Activated naive CD4-positive, alpha-beta T cell treated with anti-CD3 and anti-CD28 coated beads, Interleukin-2, amount 50 U/mL, for 24 hours (primary cell): Measurements from ENCODE around the gene RUNX1.

Experiments
- H3K27ac Mint-ChIP-seq: one replicate; pipeline ENCODE4 v1.8.0; 2021; ENCODE audit warnings: mild to moderate bottlenecking, mixed read lengths
- H3K27me3 Mint-ChIP-seq: one replicate; pipeline ENCODE4 v1.8.0; 2021; ENCODE audit warnings: mixed read lengths
- H3K36me3 Mint-ChIP-seq: one replicate; pipeline ENCODE4 v1.8.0; 2021; ENCODE audit warnings: mixed read lengths
- H3K4me1 Mint-ChIP-seq: one replicate; pipeline ENCODE4 v1.8.0; 2021; ENCODE audit warnings: mixed read lengths
- H3K4me3 Mint-ChIP-seq: one replicate; pipeline ENCODE4 v1.8.0; 2021; ENCODE audit warnings: mild to moderate bottlenecking, mixed read lengths
- H3K9me3 Mint-ChIP-seq: one replicate; pipeline ENCODE4 v1.8.0; 2021; ENCODE audit warnings: mixed read lengths

The RUNX1 gene

DNA sequence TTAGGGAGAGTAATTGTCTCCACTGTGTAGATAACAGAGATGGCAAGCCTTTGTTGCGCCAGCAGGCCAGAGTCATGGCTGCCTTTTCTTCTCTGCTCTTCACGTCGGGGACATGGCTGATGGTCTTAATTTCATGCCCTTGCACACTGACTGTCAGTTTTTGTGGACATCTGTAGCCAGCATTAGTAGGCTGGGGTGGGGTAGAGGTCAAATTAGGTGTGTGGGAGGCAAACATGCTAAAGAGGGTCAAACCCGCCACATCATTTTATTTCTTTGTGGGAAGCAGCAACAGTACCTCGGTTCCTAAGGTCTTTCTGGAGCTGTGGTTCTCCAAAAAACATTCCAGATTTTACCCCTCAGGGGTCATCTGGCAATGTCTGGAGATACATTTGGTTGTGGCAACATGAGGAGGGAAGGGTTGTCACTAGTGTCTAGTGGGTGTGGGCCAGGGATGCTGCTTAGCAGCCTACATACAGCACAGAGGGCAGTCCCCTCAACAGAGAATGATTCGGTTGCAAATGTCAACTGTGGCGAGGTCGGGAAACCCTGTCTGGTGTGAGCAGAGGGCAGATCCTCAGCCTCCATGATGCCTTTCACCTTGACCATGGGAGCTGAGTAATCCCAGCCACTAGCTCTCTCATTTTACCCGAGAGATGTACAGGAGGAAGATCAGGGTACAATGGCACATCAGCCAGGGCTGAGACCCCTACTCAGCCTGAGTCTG is 14.7 kb downstream of the RUNX1 start:
- no peaks in the 10 kb centered on the region for H3K27me3 Mint-ChIP-seq
- H3K9me3 Mint-ChIP-seq: peaks cover 5% of the 10 kb centered on the region
- H3K4me3 Mint-ChIP-seq: peak overlapping the region; percentile 19
- peak overlapping the region; percentile 72 for H3K27ac Mint-ChIP-seq
- H3K4me1 Mint-ChIP-seq: peaks cover 98% of the 10 kb centered on the region
- H3K36me3 Mint-ChIP-seq: peaks cover 27% of the 10 kb centered on the region

DNA sequence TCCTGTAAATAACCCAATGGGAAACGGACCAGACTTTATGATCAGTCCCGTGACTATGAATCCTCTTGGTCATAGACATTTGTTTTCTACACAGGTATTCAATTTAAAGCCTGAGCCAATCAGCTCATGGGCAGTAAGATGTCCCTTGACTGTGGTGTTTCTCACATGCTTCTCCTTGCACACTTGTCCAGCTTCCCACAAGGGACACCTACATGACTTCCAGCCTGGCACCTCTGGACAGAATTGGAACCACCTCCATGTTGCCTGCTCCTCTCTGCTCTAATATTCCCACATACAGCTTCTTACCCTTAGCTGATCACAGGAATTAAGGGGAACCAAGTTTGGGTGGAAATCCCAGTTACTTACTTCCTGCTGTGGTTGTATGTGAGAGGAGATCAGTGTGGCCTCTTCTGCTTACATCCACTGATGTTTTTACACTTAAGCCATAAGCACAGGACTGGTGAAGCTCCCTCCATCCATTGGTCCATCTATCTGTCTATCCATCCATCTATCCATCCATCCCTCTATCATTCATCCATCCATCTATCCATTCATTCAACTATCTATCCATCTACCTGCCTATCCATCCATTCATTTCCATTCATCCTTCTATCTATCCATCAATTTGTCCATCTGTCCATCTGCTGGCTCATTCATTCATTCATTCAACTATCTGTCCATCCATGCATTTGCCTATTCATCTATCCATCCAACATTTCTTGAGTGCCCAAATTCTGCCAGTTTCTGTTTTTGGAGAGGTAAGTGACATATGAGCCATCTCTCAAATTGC is 16.4 kb downstream of the RUNX1 start:
- Mint-ChIP-seq H3K4me1 (peaks cover 99% of the 10 kb centered on the region), H3K36me3 (peaks cover 28% of the 10 kb centered on the region), H3K27me3 (no peaks in the 10 kb centered on the region), H3K27ac (peak overlapping the region; percentile 60), H3K4me3 (no peak overlapping the region), H3K9me3 (peaks cover 5% of the 10 kb centered on the region)

DNA sequence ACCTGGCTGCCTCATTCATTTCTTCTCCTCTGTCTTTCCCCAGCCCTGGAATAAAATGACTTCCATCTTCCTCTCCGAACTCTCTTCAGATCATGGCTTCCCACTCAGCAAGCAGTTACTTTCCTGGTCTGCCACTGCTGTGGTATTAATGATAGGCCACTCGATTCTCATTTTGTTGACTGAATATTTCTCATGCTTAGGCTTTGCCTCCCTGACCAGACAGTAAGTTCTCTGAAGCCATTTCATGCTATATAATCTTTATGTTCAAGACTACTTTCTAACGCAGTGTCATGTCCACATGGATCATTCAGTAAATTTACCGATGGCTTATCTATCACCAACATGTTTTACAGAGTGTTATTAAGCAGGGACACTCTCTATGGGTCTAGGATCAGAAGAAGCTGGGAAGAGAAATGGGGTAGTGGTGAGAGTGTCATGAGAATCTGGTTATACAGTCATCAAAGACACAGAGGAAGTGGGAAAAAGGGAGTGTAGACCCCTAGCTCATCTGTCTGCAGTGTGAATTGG is 20.6 kb downstream of the RUNX1 start:
- Mint-ChIP-seq H3K27me3 (no peaks in the 10 kb centered on the region), H3K36me3 (peaks cover 27% of the 10 kb centered on the region), H3K4me3 (peak overlapping the region; percentile 23), H3K4me1 (peaks cover 97% of the 10 kb centered on the region), H3K27ac (peak overlapping the region; percentile 99), H3K9me3 (peaks cover 5% of the 10 kb centered on the region)

DNA sequence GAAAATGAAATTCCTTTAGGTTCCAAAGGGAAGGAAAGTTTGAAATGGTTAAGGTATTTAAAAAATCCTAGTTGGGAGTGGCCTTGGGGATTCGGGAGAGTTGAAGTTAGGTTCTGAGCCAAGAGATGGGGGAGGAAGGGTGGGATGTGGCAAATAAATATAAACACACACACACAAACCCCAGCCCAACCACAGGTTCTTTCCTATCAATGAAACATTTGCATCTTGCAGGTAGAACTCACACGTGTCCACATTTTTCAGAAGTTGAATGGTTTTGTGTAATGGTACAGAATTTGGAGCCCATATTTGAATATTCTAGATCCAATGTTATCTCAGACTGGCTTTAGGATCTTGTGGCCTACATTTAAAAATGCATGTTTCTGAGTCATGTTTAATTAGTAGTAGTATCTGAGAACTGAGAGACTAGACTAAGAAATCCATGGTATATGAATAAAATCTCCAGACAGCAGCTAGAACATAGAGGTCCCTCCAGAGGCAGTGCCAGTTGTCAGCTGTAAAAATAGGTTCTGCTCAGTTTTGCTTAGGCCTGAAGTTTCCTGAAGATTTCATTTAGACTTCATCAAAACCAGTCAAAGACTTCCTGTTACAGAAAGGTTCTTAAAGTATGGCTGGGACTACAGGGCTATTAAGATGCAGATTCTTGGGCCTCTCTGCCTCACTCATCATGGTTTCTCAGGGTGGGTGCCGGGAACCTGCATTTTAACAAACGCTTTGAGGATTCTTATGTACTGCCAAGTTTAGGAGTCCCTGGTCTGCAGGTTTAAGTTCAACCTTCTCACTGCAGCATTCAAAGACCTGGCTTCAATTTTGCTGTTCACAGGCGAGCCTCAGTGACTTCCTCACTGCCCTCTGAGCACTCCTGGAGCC is 21.3 kb downstream of the RUNX1 start:
- H3K4me3 Mint-ChIP-seq: peak overlapping the region; percentile 87
- peaks cover 24% of the 10 kb centered on the region for H3K36me3 Mint-ChIP-seq
- peaks cover 96% of the 10 kb centered on the region for H3K4me1 Mint-ChIP-seq
- H3K27ac Mint-ChIP-seq: peak overlapping the region; percentile 99
- H3K9me3 Mint-ChIP-seq: peaks cover 2% of the 10 kb centered on the region
- no peaks in the 10 kb centered on the region for H3K27me3 Mint-ChIP-seq

DNA sequence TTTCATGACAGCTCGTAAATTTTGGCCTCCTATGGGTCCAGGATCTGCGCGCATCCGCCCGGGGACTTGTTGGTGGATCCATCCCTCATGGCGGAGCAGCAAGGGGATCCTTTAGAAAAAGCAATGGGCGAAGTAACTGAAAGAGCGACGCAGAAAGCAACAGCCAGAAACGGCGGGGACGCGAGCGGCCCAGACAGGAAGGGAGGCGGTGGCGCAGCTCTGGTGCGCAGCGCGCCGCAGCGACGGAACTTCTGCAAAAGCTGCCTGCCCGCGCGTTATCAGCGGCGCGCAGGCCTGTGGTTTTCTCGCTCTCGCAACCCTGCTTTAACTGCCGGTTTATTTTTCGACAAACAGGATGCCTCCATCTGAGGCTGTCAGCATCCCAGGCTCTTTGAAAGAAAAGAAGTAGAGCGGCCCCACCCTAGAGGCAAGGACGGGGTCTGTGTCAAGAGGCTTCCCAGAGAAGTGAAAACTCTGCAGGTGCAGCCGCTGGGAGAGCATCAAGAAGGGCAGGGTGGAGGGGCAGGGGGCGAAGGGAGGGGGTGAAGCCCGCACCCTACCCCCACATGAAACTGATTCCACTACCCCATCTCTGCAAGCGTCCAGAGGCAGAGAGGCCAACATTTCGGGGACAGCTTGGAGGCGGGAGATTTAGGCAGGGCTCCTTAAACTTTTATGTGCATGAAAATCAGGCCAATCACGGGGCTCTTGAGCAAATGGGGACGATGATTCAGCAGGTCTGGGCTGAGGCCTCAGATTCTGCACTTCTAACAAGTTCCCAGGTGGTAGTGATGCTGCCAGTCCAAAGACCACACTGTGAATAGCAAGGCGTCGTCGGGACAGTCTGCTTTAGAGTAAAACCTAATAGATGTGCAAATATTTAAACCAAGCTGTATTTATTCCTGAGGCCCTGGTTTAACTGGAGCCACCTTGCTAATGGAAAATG is 22.2 kb downstream of the RUNX1 start:
- H3K4me1 Mint-ChIP-seq: peaks cover 93% of the 10 kb centered on the region
- H3K27me3 Mint-ChIP-seq: no peaks in the 10 kb centered on the region
- H3K36me3 Mint-ChIP-seq: peaks cover 20% of the 10 kb centered on the region
- no peaks in the 10 kb centered on the region for H3K9me3 Mint-ChIP-seq
- peak overlapping the region; percentile 99 for H3K27ac Mint-ChIP-seq
- peak overlapping the region; percentile 87 for H3K4me3 Mint-ChIP-seq

DNA sequence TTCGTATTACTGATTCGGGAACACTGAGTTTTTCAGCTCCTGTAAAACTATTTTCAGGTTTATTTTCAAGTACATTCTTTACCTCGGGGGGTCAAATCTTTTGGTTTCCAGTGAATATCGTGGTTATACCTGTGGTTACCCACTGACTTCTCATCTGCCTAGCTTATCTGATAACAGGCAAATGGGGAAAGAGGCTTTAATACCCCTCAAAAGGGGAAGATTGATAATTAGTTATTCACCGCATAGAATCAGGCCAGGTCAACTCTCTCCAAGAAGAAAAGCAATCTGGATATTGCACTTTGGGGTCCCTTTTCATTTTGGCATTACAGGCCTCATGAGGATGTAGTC is 23.0 kb downstream of the RUNX1 start:
- H3K4me3 Mint-ChIP-seq: peak overlapping the region; percentile 78
- H3K27ac Mint-ChIP-seq: peak overlapping the region; percentile 73
- H3K9me3 Mint-ChIP-seq: no peaks in the 10 kb centered on the region
- peaks cover 18% of the 10 kb centered on the region for H3K36me3 Mint-ChIP-seq
- peaks cover 94% of the 10 kb centered on the region for H3K4me1 Mint-ChIP-seq
- H3K27me3 Mint-ChIP-seq: no peaks in the 10 kb centered on the region

DNA sequence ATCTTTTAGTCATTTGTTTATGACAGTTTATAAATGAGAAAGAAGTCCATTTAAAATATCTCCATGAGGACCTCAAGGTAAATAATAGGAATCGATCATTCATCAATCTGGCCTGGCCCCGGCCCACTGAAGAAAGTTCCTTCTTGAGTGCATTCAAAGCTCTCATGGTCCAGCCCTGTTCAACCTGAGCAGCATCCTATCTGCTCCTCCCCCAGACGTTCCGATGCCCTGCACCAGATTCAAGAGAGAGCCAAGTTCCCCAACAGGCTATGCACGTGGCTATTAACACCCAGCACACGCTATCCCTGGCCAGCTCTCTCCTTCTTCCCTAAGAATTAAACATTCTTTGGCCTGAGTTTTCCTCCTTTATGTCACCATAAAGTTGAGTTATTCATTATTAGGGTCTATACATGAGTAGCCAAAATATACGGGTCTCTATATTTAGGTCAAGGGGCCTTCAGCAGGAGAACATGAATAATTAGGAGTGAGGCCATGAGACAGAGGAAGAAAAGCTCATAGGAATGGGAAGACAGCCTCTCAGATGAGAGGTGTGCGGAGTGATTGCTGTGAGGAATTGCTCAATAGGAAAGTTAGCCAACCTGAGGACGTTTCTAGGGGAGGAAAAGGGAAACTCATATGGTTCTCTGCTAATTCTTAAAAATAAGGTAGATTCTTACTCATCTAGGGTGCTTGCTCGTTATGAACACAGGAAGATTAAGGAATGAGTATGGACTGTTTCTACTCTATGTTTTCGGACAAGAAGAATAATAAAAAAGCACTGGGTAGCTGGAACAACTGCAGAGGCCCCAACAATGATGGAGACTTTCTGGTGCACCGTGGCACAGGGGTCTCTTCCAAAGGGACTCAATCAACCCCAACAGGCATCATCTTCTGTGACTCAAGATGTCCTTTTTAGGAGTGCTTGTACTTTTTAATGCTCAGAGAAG is 23.6 kb downstream of the RUNX1 start:
- Mint-ChIP-seq H3K4me3 (peak overlapping the region; percentile 78), H3K9me3 (no peaks in the 10 kb centered on the region), H3K36me3 (peaks cover 16% of the 10 kb centered on the region), H3K4me1 (peaks cover 94% of the 10 kb centered on the region), H3K27ac (peak overlapping the region; percentile 92), H3K27me3 (no peaks in the 10 kb centered on the region)

DNA sequence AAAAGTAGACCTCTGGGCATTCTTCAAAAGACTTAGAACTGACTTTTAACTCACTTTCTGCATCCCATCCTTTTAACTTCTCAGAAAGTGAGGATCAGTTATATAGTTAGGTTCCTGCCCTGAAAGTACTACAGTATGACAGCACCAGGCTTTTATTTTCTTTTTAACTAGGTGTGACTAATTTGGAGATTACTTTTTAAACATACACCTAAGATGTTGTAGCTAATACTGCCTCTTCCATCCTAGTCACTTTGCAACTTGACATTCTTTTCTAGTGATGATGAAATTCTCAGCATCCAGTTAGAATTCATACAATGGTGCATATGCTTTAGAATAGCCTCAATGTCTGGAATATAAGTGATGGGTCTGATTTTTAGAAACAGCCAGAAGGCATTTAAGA is 24.6 kb downstream of the RUNX1 start:
- H3K4me3 Mint-ChIP-seq: peak overlapping the region; percentile 78
- peak overlapping the region; percentile 92 for H3K27ac Mint-ChIP-seq
- H3K36me3 Mint-ChIP-seq: peaks cover 12% of the 10 kb centered on the region
- no peaks in the 10 kb centered on the region for H3K9me3 Mint-ChIP-seq
- H3K4me1 Mint-ChIP-seq: peaks cover 94% of the 10 kb centered on the region
- no peaks in the 10 kb centered on the region for H3K27me3 Mint-ChIP-seq

DNA sequence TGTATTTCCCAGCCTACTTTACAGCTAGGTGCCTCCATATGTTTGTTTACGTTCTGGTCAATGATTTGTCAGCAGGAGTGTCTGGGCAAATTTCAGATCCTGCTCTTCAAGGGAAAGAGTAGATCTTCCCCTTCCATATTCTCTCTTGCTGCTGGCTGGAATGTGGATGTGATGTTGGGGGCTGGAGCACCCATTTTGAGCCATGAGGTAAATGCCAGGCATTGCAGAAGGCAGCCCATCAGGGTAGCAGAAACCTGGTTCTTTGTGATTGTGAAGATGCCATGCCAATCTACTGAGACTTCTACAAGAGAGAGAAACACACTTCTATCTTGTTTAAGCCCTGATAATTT is 25.1 kb downstream of the RUNX1 start:
- no peaks in the 10 kb centered on the region for H3K9me3 Mint-ChIP-seq
- H3K36me3 Mint-ChIP-seq: peaks cover 15% of the 10 kb centered on the region
- peak overlapping the region; percentile 92 for H3K27ac Mint-ChIP-seq
- no peaks in the 10 kb centered on the region for H3K27me3 Mint-ChIP-seq
- peak overlapping the region; percentile 45 for H3K4me3 Mint-ChIP-seq
- H3K4me1 Mint-ChIP-seq: peaks cover 94% of the 10 kb centered on the region

DNA sequence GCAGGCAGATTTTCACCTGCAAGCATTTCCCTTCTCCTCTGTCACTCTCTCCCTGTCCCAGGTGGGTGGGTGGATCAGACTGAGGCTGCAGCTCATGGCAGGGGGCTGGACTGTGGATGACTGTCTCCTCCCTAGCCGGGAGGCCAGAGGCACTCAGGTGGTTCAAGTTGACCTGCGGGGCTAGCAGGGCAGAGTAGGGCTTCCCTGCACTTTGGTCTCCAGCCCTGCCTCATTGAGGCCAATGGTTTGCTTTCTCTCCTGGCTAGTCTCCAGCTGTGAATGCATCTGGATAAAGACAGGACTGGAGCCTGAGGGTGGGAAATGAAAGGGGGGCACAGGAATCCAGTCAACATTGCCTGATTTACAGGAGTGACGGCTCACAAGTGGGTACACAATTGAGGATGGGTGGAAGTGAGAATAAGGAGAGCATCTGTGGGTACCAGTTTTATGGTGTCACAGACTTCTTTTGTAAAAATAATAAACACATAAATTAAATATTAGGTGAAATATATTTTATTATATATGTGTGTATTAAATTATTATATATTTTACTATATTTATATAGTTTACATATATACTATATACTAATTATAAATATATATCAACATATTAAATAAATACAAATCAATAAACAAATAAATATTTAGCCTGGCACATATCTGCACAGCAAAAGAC is 25.6 kb downstream of the RUNX1 start:
- peak overlapping the region; percentile 80 for H3K27ac Mint-ChIP-seq
- no peaks in the 10 kb centered on the region for H3K27me3 Mint-ChIP-seq
- H3K9me3 Mint-ChIP-seq: no peaks in the 10 kb centered on the region
- H3K36me3 Mint-ChIP-seq: peaks cover 14% of the 10 kb centered on the region
- H3K4me1 Mint-ChIP-seq: peaks cover 91% of the 10 kb centered on the region
- peak overlapping the region; percentile 51 for H3K4me3 Mint-ChIP-seq

DNA sequence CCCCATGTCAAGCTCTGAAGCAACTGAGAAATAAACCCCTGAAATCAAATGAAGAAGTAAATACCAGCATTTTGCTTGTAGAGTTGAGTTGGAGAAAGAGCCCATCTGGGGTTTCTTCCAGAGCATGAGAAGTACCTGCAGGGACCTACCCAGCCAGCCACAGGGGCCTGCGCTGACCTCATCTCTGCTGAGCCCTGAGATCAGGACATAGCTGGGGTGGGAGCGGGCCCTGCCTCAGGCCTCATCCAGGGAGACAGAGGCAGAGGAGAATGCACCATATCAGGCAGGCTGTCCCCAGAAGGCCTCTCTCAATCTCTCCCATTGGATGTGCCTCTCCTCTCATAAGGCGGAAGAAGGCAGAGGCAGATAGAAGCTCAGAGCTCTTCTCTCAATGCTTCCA is 27.6 kb downstream of the RUNX1 start:
- Mint-ChIP-seq H3K27ac (peak overlapping the region; percentile 68), H3K9me3 (no peaks in the 10 kb centered on the region), H3K4me1 (peaks cover 90% of the 10 kb centered on the region), H3K4me3 (peak overlapping the region; percentile 54), H3K36me3 (peaks cover 22% of the 10 kb centered on the region), H3K27me3 (no peaks in the 10 kb centered on the region)

DNA sequence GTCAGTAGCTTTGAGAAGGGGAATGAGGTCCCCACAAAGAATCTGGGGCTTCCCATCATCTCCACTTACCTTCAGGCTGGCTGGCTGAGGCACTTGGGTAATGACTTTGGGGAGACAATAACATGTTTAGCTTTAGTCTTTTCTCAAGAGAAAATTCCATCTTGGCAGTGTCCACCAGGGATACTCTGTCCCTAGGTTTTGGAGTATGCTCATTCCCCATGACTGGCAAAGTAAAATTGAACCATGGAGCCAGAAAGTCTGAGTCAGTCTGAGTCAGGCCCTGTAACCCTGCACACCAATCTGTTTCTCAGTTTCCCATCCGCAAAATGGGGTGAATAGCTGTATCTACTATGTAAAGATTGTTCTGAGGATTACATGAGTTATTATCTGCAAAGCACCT is 28.2 kb downstream of the RUNX1 start:
- peak overlapping the region; percentile 87 for H3K27ac Mint-ChIP-seq
- H3K4me1 Mint-ChIP-seq: peaks cover 90% of the 10 kb centered on the region
- H3K4me3 Mint-ChIP-seq: peak overlapping the region; percentile 21
- no peaks in the 10 kb centered on the region for H3K27me3 Mint-ChIP-seq
- no peaks in the 10 kb centered on the region for H3K9me3 Mint-ChIP-seq
- H3K36me3 Mint-ChIP-seq: peaks cover 22% of the 10 kb centered on the region

DNA sequence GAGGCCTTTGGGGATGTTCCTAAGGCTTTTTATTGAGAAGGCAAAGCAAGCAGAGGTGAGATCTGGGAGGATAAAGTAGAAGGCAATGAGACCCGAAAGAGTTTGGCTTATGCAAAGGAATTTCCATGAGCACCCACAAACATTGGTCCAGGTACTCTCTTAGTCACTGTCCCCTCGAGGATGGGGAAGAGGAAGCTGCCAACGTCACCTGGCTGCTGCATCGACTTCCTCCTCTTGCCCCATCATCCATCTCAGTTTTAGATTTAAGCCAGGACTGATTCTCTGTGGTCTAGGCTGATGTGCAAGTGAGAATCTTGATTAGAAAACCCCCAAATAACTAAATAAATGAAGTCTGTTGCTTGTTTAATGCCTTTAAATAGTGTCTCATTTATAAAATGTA is 28.7 kb downstream of the RUNX1 start:
- Mint-ChIP-seq H3K36me3 (peaks cover 22% of the 10 kb centered on the region), H3K27ac (peak overlapping the region; percentile 87), H3K27me3 (no peaks in the 10 kb centered on the region), H3K9me3 (no peaks in the 10 kb centered on the region), H3K4me1 (peaks cover 90% of the 10 kb centered on the region), H3K4me3 (peak overlapping the region; percentile 21)
